A673 (cell line): Measurements from ENCODE around the gene MMP11. TPM values are rescaled to one million over a fixed set of nuclear protein-coding genes. Genes with fewer than 3 reads are reported as not detected.

Experiments used
- BruUV-seq: library from RNA; stranded (reverse); fragments of 400-500 nt; replicated peaks from 2 replicates; lab custom pipeline; 2021; lab: Mats Ljungman, UMichigan
- CTCF ChIA-PET: fragments of 300-600 bp; sonication (Branson Sonifier 250); formaldehyde crosslinking; loops from one replicate; lab custom pipeline; 2022; ENCODE audit warnings: antibody characterized with exemption; lab: Charles Lee
- POLR2A ChIA-PET: fragments of 300-600 bp; sonication (Branson Sonifier 250); formaldehyde crosslinking; loops from one replicate; lab custom pipeline; 2022; ENCODE audit warnings: antibody characterized with exemption; ENCODE audit not compliant: low non-redundant PET; lab: Charles Lee
- DNase-seq: peaks from one replicate; pipeline ENCODE4 v3.0.0-alpha.2; 2015; ENCODE audit warnings: low spot score
- H3K27ac ChIP-seq: fragments of 200-600 bp; sonication (generic); 2 replicates; pipeline ENCODE4 v1.5.1; 2016; ENCODE audit warnings: mixed run types, low read depth, mild to moderate bottlenecking, mixed read lengths, antibody characterized with exemption, low read length; ENCODE audit not compliant: poor library complexity, severe bottlenecking
- H3K27me3 ChIP-seq: fragments of 200-600 bp; sonication (generic); replicated peaks from 2 replicates; pipeline ENCODE4 v1.6.1; 2017; ENCODE audit warnings: mixed run types, low read depth, mild to moderate bottlenecking, mixed read lengths, antibody characterized with exemption, low read length; ENCODE audit not compliant: insufficient read depth, poor library complexity
- H3K36me3 ChIP-seq: fragments of 200-600 bp; sonication (generic); 2 replicates; pipeline ENCODE4 v1.6.1; 2016; ENCODE audit warnings: mixed run types, mild to moderate bottlenecking, mixed read lengths, antibody characterized with exemption, low read length; ENCODE audit not compliant: insufficient read depth, poor library complexity, severe bottlenecking
- H3K4me1 ChIP-seq: fragments of 200-600 bp; sonication (generic); 2 replicates; pipeline ENCODE4 v1.6.1; 2017; ENCODE audit warnings: mixed run types, mild to moderate bottlenecking, mixed read lengths, antibody characterized with exemption, low read length; ENCODE audit not compliant: insufficient read depth, poor library complexity, severe bottlenecking
- H3K4me3 ChIP-seq: fragments of 200-600 bp; sonication (generic); 2 replicates; pipeline ENCODE4 v1.5.1; 2016; ENCODE audit warnings: low read depth, mixed run types, mild to moderate bottlenecking, mixed read lengths, low read length; ENCODE audit not compliant: poor library complexity, severe bottlenecking
- H3K9me3 ChIP-seq: fragments of 200-600 bp; sonication (generic); 2 replicates; pipeline ENCODE4 v1.6.1; 2016; ENCODE audit warnings: mixed run types, low read depth, mild to moderate bottlenecking, mixed read lengths, antibody characterized with exemption, low read length; ENCODE audit not compliant: poor library complexity, severe bottlenecking
- CTCF ChIP-seq: fragments of 300-800, 200-600 bp; sonication (generic); conservative IDR thresholded peaks from 2 replicates; pipeline ENCODE4 v1.5.1; 2017; ENCODE audit warnings: low read depth, mild to moderate bottlenecking, antibody characterized with exemption, low read length, moderate library complexity, mixed read lengths
- EZH2 ChIP-seq: fragments of 200-600 bp; sonication (generic); IDR thresholded peaks from 2 replicates; pipeline ENCODE4 v1.6.1; 2017; ENCODE audit warnings: borderline replicate concordance, low read depth, mild to moderate bottlenecking, mixed read lengths, antibody characterized with exemption, low read length; ENCODE audit not compliant: poor library complexity, severe bottlenecking
- intact Hi-C: fragments of 100-400 bp; cut with micrococcal nuclease; formaldehyde crosslinking; loops from one replicate; pipeline ENCODE4 v1.10.0; 2022; ENCODE audit not compliant: unreplicated experiment
- total RNA-seq: library from RNA; stranded (reverse); gene quantifications from 2 replicates; pipeline ENCODE4 v1.2.3, GENCODE V29; 2021

MMP11 gene
- total RNA-seq, 1 experiment from 2014 or later = 5.1 TPM

DNA sequence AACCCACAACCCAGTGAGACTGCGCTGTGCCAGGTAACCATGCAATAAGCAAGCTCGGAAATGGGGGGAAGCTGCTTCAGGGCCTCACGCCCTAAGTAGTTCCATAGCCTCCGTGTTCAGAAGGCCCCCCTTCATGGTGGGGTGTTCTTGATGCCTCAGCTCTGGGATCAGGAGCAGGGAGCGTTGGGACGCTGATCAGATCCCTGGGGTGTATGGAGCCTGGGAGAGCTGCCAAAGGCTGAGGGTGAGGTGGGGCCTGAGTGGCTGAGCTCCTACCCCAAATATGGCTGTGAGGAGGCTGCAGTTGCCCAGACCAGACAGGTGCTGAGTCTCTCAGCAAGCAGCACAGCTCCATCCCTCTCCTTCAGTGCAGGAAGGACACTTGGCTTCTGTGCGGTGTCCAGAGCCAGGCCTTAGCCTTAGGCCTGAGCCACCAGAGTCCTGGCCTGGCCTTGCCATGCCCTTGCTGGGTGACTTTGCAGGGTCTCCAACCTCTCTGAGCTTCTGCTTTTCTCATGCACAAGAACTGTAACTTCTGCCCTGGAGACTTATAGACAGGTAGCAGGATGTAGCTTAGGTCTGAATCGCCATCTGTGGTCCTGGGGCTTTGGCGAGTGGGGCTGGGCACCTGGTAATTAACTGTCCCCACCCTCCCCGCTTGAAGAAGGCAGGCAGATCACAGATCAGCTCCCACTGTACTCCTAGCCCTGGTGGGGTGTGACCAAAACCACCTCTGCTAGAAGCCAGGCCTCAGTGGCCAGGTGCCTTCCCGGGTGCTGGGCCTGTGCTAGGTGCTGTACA, 5.3 kb downstream of the MMP11 start:
- TF ChIP-seq EZH2 (no peak), CTCF (no peak)
- BruUV-seq = no TSS peak
- POLR2A ChIA-PET = interaction anchor here (0.6 kb wide), 1 partner anchor 8 kb away, joined by 4 read pairs; no protein-coding TSS in a partner anchor

GRCh38 chr22:23778577-23778900, 5.9 kb downstream of the MMP11 start:
- H3K27ac ChIP-seq = no peak overlapping the region
- H3K4me1 ChIP-seq = peaks cover 5% of the 10 kb centered on the region
- TF ChIP-seq EZH2 (no peak), CTCF (no peak)
- ChIA-PET POLR2A (no interaction called here), CTCF (no interaction called here)
- DNase-seq = no peak
- no peak overlapping the region for H3K4me3 ChIP-seq
- no peaks in the 10 kb centered on the region for H3K9me3 ChIP-seq
- intact Hi-C loops = no loop called here
- H3K27me3 ChIP-seq = no peaks in the 10 kb centered on the region
- H3K36me3 ChIP-seq = no peaks in the 10 kb centered on the region
- no TSS peak for BruUV-seq

More for the DNA sequence above, 5.3 kb downstream of the MMP11 start:
- H3K27me3 ChIP-seq = no peaks in the 10 kb centered on the region
- no peaks in the 10 kb centered on the region for H3K9me3 ChIP-seq
- peaks cover 5% of the 10 kb centered on the region for H3K4me1 ChIP-seq
- H3K36me3 ChIP-seq = no peaks in the 10 kb centered on the region
- H3K27ac ChIP-seq = no peak overlapping the region
- CTCF ChIA-PET = interaction anchor here (0.6 kb wide), 1 partner anchor 237 kb away, joined by 3 read pairs; no protein-coding TSS in a partner anchor
- no peak overlapping the region for H3K4me3 ChIP-seq
- peak; percentile 48 for DNase-seq
- intact Hi-C loops = no loop called here

GRCh38 chr22:23779083-23779482, 6.4 kb downstream of the MMP11 start:
- no peak overlapping the region for H3K4me3 ChIP-seq
- POLR2A ChIA-PET = no interaction called here
- no TSS peak for BruUV-seq
- H3K27ac ChIP-seq = no peak overlapping the region
- intact Hi-C loops = no loop called here
- no peaks in the 10 kb centered on the region for H3K9me3 ChIP-seq
- no peaks in the 10 kb centered on the region for H3K27me3 ChIP-seq
- peaks cover 5% of the 10 kb centered on the region for H3K4me1 ChIP-seq
- DNase-seq = no peak
- CTCF ChIA-PET = no interaction called here
- H3K36me3 ChIP-seq = no peaks in the 10 kb centered on the region
- TF ChIP-seq EZH2 (no peak), CTCF (no peak)
